Erythroblast (primary cell): Measurements from ENCODE around the gene PFKFB3.
"Not testable (repeated sequence)": the region's sequence is repeated elsewhere in the genome, so short reads cannot be mapped to it uniquely, and the experiment has no call there.

Experiments
- DNase-seq, 2 experiments: peaks; one replicate each; lab custom pipeline; 2025; lab: John Stamatoyannopoulos, UW
- GATA1 ChIP-seq: IDR thresholded peaks from 2 replicates; pipeline ENCODE4 v1.6.1; 2011; ENCODE audit warnings: low read depth, mild to moderate bottlenecking, control low read depth, low read length, moderate library complexity
- POLR2A ChIP-seq: IDR thresholded peaks from 2 replicates; pipeline ENCODE4 v1.6.1; 2011; ENCODE audit warnings: mild to moderate bottlenecking, low read length

The PFKFB3 gene

DNA sequence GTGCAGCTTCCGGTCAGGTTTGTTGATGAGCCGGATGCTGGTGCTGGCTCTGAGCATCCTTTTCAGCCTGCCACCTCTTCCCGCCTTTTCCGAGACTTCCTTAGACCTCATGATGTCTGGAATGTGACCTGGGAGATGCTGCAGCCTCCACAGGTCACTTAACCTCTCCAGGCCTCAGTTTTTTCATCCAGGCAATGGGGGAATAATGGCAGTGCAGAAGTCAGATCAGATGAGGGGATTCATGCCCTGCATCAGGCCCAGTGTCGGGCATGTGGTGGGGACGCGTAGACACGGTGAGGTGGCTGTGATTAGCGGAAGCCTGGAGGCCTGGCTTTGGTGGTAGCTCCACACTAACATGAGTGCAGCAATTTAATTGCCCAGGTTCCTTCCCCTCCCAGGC, 24.6 kb downstream of the PFKFB3 start:
- TF ChIP-seq POLR2A: no peak
- TF ChIP-seq GATA1: no peak
- DNase-seq: no peak

DNA sequence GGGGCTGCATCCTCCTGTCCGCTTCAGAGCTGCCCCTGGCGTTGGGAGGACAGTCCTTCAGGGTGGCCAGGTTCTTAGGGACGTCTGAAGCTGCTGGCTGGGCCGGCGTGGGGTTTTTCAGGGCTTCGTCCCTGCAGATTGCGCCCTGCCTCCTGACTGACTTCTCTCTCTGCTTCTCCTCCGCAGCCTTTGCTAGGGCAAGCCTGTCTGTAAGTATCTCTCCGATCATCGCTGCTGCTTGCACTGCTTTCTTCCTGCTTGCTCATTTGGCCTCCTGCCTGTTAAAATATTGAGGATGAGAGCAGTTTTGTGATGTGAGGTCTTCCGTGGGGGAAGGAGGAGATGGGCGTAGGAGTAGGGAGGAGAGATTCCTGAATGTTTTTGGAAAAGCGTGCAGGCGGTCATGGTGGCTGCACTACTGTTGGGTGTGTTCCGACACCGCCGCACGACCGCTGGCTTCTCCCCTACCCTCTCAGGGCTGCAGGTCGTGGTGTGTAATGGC, 25.3 kb downstream of the PFKFB3 start:
- TF ChIP-seq POLR2A: no peak
- no peak for TF ChIP-seq GATA1
- no peak for DNase-seq

DNA sequence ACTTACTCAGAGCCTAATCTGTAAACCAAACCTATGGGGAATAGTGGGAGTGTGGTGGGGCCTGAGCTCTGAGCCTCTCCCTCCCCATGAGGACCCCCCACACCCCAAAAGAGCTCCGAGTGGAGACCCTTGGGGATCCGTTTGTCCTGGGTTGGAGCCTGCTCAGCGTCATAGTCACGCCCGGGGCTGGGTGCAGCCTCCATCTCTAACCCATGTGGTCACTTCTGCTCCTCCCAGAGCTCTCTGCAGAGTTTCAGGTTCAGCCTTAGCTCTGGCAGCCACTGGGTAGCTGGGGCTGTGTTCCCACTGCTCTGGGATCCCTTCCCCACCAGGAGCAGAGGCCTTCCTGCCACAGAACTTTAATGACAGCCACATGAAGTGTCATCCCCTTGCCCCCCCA, 25.9 kb downstream of the PFKFB3 start:
- no peak for DNase-seq

DNA sequence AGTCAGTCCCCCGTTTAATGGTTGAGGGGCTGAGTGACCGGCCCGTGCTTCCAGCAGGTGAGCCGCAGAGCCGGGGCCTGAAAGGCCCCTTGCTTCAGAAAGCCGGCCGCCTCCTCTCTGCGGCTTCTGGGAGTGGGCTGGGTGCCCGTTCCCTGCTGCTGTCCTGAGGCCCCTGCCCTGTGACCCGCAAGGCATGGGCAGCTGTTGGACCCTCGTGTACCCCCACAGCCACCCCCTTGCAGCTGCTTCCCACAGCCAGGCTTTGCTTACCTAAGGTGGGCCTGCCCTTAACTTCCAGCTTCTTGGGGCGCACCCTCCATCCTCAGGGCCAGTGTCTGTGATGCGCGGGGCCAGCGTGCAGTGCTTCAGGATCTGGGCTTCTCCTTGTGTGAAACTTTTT, 26.6 kb downstream of the PFKFB3 start:
- TF ChIP-seq GATA1 (no peak), POLR2A (no peak)
- DNase-seq: no peak

More for the DNA sequence above, 25.9 kb downstream of the PFKFB3 start:
- no peak for TF ChIP-seq GATA1
- no peak for TF ChIP-seq POLR2A

DNA sequence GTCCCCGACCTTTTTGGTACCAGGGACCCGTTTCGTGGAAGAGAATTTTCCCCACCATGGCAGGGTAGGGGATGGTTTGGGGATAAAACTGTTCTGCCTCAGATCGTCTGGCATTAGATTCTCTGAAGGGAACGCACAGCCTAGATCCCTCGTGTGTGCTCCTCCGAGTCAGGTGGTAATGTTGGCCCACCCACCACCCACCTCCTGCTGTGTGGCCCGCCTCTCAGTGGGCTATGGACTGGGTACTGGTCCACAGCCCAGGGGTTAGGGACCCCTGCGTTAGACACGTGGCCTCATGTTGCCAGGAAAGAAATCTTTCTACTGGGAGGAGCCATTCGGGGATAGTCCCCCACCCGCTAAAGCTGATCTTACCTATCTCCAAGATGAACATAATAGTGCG, 27.0 kb downstream of the PFKFB3 start:
- TF ChIP-seq GATA1: no peak
- TF ChIP-seq POLR2A: no peak

DNA sequence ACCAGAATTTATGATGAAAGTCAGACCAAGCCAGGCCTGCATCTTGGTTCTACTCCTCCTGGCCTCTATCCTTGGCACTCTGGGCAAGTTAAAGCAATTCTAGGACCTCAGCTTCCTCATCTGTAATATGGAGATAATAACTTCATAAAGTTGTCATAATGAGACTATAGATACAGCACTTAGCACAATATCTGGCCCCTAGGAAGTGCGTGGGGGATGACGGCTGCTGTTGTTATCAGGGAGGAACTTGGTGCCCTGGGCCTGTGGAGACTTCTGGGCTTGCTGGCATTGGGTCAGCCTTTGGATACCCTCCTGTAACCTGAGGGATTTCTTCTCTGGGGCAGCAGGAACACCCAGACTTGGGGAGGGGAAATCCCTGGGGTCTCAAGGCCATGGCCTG, 27.6 kb downstream of the PFKFB3 start:
- TF ChIP-seq GATA1: no peak
- no peak for TF ChIP-seq POLR2A
- no peak for DNase-seq

More for the DNA sequence above, 27.0 kb downstream of the PFKFB3 start:
- no peak for DNase-seq

DNA sequence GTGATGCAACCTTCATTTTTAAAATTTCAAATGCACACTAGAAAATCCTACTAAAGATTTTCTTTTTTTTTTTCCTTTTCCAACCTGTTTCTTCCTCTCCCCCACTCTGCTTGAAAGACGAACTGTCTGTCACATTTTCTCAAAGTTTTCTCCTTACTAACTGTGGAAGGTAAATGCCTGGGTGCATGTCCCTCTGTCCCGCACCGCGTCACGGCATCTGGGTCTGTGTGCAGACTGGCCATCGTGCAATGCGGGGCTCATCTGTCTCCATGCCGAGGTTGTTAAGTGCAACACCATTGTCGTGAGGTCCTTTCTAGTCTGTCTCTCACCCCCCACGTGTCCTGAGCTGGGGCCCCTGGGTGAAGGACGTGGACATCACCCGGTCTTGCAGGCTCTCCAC, 28.4 kb downstream of the PFKFB3 start:
- TF ChIP-seq GATA1 (no peak), POLR2A (no peak)
- DNase-seq: no peak

DNA sequence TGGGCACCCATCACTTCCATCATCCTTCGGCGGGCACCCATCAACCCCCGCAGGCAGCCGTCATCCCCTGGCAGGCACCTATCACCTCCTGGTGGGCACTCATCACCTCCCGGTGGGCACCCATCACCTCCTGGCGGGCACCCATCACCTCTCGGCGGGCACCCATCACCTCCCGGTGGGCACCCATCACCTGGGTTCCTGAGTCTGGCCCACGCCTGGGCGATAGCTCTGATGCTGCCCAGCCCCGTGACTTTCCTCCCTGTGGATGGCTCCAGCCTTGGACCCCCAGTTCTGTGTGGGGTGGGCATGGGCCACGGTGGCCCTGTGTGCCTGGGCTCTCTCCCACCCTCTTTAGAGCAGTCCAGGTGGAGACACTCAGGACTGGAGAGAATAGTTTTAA, 29.0 kb downstream of the PFKFB3 start:
- TF ChIP-seq POLR2A (no peak), GATA1 (no peak)
- no peak for DNase-seq

DNA sequence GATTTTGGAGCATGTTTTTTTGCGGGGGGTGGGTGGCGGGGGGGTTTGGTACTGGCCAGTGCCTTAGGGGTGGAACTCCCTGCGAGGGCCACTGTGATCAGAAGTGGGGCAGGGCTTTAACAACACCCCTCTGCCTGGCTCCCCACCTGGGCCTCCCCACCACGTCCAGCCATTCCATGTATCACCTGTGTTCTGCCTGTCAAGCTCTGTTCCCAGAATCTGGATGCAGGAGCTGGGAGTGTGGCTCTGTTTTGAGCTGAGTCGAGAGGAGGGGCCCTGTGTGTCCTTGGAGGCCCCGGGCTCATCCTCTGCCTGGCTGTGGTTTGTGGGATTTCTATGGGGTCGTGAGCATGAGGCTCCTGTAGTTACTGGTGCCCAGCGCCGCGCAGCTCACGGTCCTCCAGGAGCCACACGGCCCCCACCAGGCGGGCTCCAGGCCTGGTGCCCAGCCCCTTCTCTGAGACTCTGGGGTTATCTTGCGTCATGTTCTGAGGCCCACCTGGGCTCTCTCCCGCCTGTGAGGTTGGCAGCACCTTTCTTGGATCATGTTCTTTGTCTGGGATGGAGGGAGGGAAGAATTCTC, 29.6 kb downstream of the PFKFB3 start:
- TF ChIP-seq GATA1 (no peak), POLR2A (no peak)
- no peak for DNase-seq

DNA sequence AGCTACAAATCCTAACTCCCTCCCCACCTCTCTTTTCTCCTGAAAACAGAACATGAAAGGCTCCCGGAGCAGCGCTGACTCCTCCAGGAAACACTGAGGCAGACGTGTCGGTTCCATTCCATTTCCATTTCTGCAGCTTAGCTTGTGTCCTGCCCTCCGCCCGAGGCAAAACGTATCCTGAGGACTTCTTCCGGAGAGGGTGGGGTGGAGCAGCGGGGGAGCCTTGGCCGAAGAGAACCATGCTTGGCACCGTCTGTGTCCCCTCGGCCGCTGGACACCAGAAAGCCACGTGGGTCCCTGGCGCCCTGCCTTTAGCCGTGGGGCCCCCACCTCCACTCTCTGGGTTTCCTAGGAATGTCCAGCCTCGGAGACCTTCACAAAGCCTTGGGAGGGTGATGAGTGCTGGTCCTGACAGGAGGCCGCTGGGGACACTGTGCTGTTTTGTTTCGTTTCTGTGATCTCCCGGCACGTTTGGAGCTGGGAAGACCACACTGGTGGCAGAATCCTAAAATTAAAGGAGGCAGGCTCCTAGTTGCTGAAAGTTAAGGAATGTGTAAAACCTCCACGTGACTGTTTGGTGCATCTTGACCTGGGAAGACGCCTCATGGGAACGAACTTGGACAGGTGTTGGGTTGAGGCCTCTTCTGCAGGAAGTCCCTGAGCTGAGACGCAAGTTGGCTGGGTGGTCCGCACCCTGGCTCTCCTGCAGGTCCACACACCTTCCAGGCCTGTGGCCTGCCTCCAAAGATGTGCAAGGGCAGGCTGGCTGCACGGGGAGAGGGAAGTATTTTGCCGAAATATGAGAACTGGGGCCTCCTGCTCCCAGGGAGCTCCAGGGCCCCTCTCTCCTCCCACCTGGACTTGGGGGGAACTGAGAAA, 30.4 kb downstream of the PFKFB3 start:
- DNase-seq: no peak
- TF ChIP-seq GATA1: no peak
- TF ChIP-seq POLR2A: no peak

DNA sequence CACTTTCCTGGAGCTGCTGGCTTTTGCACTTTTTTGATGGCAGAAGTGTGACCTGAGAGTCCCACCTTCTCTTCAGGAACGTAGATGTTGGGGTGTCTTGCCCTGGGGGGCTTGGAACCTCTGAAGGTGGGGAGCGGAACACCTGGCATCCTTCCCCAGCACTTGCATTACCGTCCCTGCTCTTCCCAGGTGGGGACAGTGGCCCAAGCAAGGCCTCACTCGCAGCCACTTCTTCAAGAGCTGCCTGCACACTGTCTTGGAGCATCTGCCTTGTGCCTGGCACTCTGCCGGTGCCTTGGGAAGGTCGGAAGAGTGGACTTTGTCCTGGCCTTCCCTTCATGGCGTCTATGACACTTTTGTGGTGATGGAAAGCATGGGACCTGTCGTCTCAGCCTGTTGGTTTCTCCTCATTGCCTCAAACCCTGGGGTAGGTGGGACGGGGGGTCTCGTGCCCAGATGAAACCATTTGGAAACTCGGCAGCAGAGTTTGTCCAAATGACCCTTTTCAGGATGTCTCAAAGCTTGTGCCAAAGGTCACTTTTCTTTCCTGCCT, 31.1 kb downstream of the PFKFB3 start:
- DNase-seq: no peak
- TF ChIP-seq GATA1: no peak
- TF ChIP-seq POLR2A: no peak

DNA sequence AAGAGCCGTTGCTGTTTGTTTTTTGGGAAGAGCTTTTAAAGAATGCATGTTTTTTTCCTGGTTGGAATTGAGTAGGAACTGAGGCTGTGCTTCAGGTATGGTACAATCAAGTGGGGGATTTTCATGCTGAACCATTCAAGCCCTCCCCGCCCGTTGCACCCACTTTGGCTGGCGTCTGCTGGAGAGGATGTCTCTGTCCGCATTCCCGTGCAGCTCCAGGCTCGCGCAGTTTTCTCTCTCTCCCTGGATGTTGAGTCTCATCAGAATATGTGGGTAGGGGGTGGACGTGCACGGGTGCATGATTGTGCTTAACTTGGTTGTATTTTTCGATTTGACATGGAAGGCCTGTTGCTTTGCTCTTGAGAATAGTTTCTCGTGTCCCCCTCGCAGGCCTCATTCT, 31.6 kb downstream of the PFKFB3 start:
- TF ChIP-seq POLR2A (no peak), GATA1 (no peak)
- DNase-seq: no peak

DNA sequence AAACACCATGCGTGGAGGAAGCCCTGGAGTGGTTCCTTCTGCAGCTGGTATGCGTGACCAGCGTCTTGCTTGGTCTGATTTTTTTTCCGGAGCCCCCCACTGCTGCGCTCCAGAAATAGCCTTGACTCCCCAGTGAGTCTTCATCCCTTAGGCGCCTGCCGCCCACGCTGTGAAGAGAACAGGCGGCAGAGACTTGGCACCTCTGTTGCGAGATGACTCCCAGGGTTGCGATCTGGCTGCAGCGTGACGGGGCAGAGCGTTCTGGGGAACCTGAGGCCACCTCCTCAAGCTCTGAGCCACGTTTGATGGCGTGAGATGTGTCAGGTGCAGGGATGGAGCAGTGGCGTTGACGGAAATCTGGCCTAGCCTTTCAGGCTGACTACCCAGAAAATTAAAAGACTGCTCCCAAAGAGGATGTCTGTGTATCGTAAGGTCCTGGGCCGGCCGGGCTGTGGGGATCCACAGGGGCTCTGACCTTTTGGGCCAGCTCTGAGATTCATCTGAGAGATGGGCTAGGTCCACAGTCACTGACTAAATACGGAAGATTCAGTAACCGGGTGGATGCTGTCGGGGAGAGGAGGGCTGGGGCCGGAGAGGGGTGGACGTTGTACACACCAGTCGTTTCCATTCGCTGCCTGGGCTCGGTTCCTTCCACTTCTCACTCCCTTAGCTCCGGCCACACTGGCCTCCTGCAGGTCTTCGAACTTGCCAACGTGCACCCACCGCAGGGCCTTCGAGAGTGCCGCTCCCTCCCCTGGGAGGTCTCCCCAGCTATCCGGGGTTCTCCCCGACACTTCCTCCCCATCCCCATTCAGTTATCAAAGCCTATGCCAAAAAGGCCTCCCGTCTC, 33.8 kb downstream of the PFKFB3 start:
- no peak for DNase-seq
- no peak for TF ChIP-seq POLR2A

DNA sequence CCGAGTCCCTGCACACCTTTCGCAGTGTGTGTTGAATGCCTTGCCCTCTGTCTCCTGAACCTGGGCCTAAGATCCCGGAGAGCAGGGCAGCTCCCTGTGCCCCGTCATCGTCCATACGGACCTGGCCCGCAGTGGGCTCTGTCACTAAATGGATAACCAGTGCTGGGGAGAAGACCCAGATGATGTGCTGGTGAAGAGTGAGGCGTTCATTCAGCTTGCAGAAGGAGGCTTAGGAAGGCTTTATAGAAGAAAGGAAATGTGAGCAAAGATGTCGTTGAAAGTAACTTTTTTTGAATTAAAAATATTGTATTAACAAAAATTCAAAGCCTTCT, 34.4 kb downstream of the PFKFB3 start:
- TF ChIP-seq POLR2A (no peak), GATA1 (no peak)
- no peak for DNase-seq

DNA sequence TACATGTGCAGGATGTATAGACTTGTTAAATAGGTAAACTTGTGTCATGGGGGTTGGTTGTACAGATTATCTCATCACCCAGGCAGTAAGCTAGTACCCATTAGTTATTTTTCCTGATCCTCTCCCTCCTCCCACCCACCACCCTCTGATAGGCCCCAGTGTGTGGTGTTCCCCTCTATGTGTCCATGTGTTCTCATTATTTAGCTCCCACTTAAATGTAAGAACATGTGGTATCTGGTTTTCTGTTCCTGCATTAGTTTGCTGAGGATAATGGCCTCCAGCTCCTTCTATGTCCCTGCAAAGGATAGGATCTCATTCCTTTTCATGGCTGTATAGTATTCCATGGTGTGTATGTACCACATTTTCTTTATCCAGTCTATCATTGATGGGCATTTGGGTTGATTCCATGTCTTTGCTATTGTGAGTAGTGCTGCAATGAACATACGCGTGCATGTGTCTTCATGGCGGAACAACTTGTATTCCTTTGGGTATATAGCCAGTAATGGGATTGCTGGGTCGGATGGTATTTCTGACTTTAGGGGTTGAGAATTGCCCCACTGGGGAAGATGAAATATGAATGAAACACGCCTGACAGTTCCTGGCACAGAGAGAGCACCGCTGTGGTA, 36.0 kb downstream of the PFKFB3 start:
- DNase-seq: not testable (repeated sequence)
